ENCODE measurements around the gene AOC2. TPM values are rescaled to one million over a fixed set of nuclear protein-coding genes. Genes with fewer than 3 reads are reported as not detected.

AOC2 gene
- total and polyA plus RNA-seq, 4 donors = 0.17 to 2.4 (median 0.41) TPM

- 89% methylated on average over 15 of the region's 15 CpGs for WGBS
- no peak overlapping the region for H3K9ac ChIP-seq (ENCODE audit: low read depth in 1 of 2, low read length in 2 of 2)
Measured at GRCh38 chr17:42852351-42852750, 8.0 kb downstream of the AOC2 start.

DNA sequence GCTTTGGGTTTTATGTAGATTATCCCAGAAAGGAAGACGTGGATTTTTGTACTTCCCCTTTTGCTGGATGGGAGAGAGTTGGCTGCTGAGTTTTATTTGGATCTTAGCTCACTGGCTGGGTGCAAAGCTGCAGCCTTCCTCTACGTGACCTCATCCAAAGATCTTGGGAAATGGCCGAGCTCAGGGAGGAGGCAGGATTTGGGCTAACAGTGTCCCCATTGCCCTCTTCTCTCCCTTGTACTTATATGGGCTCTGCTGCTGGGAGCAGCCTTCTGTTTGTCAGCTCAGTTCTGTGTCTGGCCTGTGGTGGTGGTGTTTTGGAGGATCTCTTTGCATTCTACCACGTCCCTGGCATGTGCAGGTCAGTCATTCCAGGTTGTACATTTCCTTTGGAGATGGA, 8.6 kb downstream of the AOC2 start:
- WGBS = 70% methylated on average over 4 of the region's 4 CpGs
- Histone ChIP-seq H3K36me3 (ENCODE audit: control insufficient read depth in 4 of 4, insufficient read depth in 3 of 4, low read depth in 1 of 4, low read length in 3 of 4) (no peaks in the 10 kb centered on the region), H3K27ac (ENCODE audit: low read depth in 1 of 2, low read length in 2 of 2) (peak overlapping the region in 1 of 2 donors; percentile 15), H3K4me3 (ENCODE audit: low read depth in 1 of 3, low read length in 3 of 3) (peak overlapping the region in 1 of 3 donors; percentile 1), H3K4me1 (ENCODE audit: control insufficient read depth in 4 of 4, insufficient read depth in 4 of 4, low read length in 3 of 4) (peaks cover 0 to 28% (median 25%) of the 10 kb centered on the region in 4 donors), H3K9me3 (ENCODE audit: control insufficient read depth in 4 of 4, low read length in 3 of 4) (no peaks in the 10 kb centered on the region), H3K27me3 (ENCODE audit: control insufficient read depth in 4 of 4, insufficient read depth in 4 of 4, low read length in 3 of 4) (no peaks in the 10 kb centered on the region), H3K9ac (ENCODE audit: low read depth in 1 of 2, low read length in 2 of 2) (no peak overlapping the region)
- DNase-seq (ENCODE audit: low spot score) = no peak
- TF ChIP-seq RXRA (IDR thresholded peaks at IDR 0.05) (no peak), JUND (IDR thresholded peaks at IDR 0.05) (no peak), CTCF (IDR thresholded peaks at IDR 0.05; ENCODE audit: low read depth, low read length, missing input control) (no peak), HNF4A (conservative IDR thresholded peaks at IDR 0.05) (no peak), GABPA (IDR thresholded peaks at IDR 0.05 in 1 of 2, conservative IDR thresholded peaks at IDR 0.05 in 1 of 2) (no peak), FOXA1 (IDR thresholded peaks at IDR 0.05) (no peak), RAD21 (IDR thresholded peaks at IDR 0.05) (no peak), REST (IDR thresholded peaks at IDR 0.05) (no peak), FOXA2 (IDR thresholded peaks at IDR 0.05) (no peak), SP1 (IDR thresholded peaks at IDR 0.05) (no peak), TAF1 (conservative IDR thresholded peaks at IDR 0.05) (no peak), YY1 (IDR thresholded peaks at IDR 0.05) (no peak), NR2F2 (IDR thresholded peaks at IDR 0.05) (no peak), EGR1 (IDR thresholded peaks at IDR 0.05; ENCODE audit: low read depth in 2 of 2) (no peak)
- TF ChIP-seq, protein P1, sequence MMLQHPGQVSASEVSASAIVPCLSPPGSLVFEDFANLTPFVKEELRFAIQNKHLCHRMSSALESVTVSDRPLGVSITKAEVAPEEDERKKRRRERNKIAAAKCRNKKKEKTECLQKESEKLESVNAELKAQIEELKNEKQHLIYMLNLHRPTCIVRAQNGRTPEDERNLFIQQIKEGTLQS (IDR thresholded peaks at IDR 0.05) = no peak

More at GRCh38 chr17:42852351-42852750, 8.0 kb downstream of the AOC2 start:
- TF ChIP-seq REST (IDR thresholded peaks at IDR 0.05) = no peak
- no peak for TF ChIP-seq RAD21 (IDR thresholded peaks at IDR 0.05)
- no peak for TF ChIP-seq EGR1 (IDR thresholded peaks at IDR 0.05; ENCODE audit: low read depth in 2 of 2)
- TF ChIP-seq HNF4A (conservative IDR thresholded peaks at IDR 0.05) = no peak
- no peak for TF ChIP-seq TAF1 (conservative IDR thresholded peaks at IDR 0.05)
- no peak for TF ChIP-seq FOXA1 (IDR thresholded peaks at IDR 0.05)
- no peak for TF ChIP-seq HNF4G (IDR thresholded peaks at IDR 0.05)
- TF ChIP-seq, protein P1 (IDR thresholded peaks at IDR 0.05) = no peak
- no peak for TF ChIP-seq YY1 (IDR thresholded peaks at IDR 0.05)
- no peak for TF ChIP-seq GABPA (IDR thresholded peaks at IDR 0.05 in 1 of 2, conservative IDR thresholded peaks at IDR 0.05 in 1 of 2)
- TF ChIP-seq SP1 (IDR thresholded peaks at IDR 0.05) = no peak
- TF ChIP-seq NR2F2 (IDR thresholded peaks at IDR 0.05) = no peak
- no peak for TF ChIP-seq JUND (IDR thresholded peaks at IDR 0.05)
- Histone ChIP-seq H3K4me3 (ENCODE audit: low read depth in 1 of 3, low read length in 3 of 3) (no peak overlapping the region), H3K27ac (ENCODE audit: low read depth in 1 of 2, low read length in 2 of 2) (peak overlapping the region in 1 of 2 donors; percentile 15), H3K4me1 (ENCODE audit: control insufficient read depth in 4 of 4, insufficient read depth in 4 of 4, low read length in 3 of 4) (peaks cover 0 to 28% (median 25%) of the 10 kb centered on the region in 4 donors), H3K9me3 (ENCODE audit: control insufficient read depth in 4 of 4, low read length in 3 of 4) (no peaks in the 10 kb centered on the region), H3K36me3 (ENCODE audit: control insufficient read depth in 4 of 4, insufficient read depth in 3 of 4, low read depth in 1 of 4, low read length in 3 of 4) (no peaks in the 10 kb centered on the region), H3K27me3 (ENCODE audit: control insufficient read depth in 4 of 4, insufficient read depth in 4 of 4, low read length in 3 of 4) (no peaks in the 10 kb centered on the region)
- no peak for DNase-seq (ENCODE audit: low spot score)

All from liver (tissue), 9 donors.